Measurements from ENCODE around the gene RMRP.

Gene RMRP

GRCh38 chr9:35680331-35681105, 22.7 kb upstream of the RMRP start:
- no peak overlapping the region for H4K91ac ChIP-seq (ENCODE audit: low read depth, low read length, poor library complexity)

DNA sequence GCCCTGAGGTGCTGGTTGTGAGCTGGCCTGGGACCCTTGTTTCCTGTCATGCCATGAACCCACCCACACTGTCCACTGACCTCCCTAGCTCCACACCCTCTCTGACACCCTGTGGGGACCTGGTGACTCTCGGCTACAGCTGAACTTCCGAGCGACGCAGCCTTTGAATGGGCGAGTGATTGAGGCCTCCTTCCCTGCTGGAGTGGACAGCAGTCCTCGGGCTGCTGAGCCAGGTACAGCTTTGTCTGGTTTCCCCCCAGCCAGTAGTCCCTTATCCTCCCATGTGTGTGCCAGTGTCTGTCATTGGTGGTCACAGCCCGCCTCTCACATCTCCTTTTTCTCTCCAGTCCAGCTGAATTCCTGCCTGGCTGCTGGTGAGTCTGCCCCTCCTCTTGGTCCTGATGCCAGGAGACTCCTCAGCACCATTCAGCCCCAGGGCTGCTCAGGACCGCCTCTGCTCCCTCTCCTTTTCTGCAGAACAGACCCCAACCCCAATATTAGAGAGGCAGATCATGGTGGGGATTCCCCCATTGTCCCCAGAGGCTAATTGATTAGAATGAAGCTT, 22.0 kb upstream of the RMRP start:
- no peaks in the 10 kb centered on the region for H3K79me1 ChIP-seq (ENCODE audit: low read depth, low read length)
- peaks cover 0 to 16% of the 10 kb centered on the region in 2 donors for H3K4me1 ChIP-seq (ENCODE audit: control insufficient read depth in 2 of 2, insufficient read depth in 1 of 2, low read depth in 1 of 2, low read length in 2 of 2)
- H2AK5ac ChIP-seq (ENCODE audit: low read depth, low read length), result peak overlapping the region; percentile 31
- H2BK12ac ChIP-seq (ENCODE audit: low read length), result no peak overlapping the region
- H4K91ac ChIP-seq (ENCODE audit: low read depth, low read length, poor library complexity), result no peak overlapping the region
- no peak overlapping the region for H2AFZ ChIP-seq (ENCODE audit: low read length)
- peak overlapping the region; percentile 40 for H2BK15ac ChIP-seq (ENCODE audit: low read length)
- H3K9me3 ChIP-seq (replicated peaks in 1 of 2; ENCODE audit: control insufficient read depth in 2 of 2, insufficient read depth in 1 of 2, low read depth in 1 of 2, low read length in 2 of 2), result no peaks in the 10 kb centered on the region
- no peak overlapping the region for H3K14ac ChIP-seq (ENCODE audit: low read length)
- no CpG with 5 or more reads among the region's 8 CpGs for WGBS, 2 donors (ENCODE audit: extremely low coverage in 2 of 2, insufficient read length in 2 of 2, insufficient replicate concordance in 1 of 2)
- peak overlapping the region; percentile 59 for H3K23ac ChIP-seq (ENCODE audit: low read depth, low read length, poor library complexity)
- H3K18ac ChIP-seq (ENCODE audit: low read length), result peak overlapping the region; percentile 39
- H3K9ac ChIP-seq (ENCODE audit: low read depth, low read length, poor library complexity), result no peak overlapping the region
- H3K4me2 ChIP-seq (ENCODE audit: insufficient read depth, low read length, poor library complexity, severe bottlenecking), result no peak overlapping the region
- H2BK5ac ChIP-seq (ENCODE audit: low read length), result no peak overlapping the region
- no peak overlapping the region for H3K27ac ChIP-seq (replicated peaks; ENCODE audit: low read length)
- DNase-seq (ENCODE audit: low spot score), result no peak
- peaks cover 0 to 10% (median 0%) of the 10 kb centered on the region in 3 experiments for H3K27me3 ChIP-seq (ENCODE audit: control insufficient read depth in 3 of 3, insufficient read depth in 3 of 3, low read depth in 1 of 3, low read length in 3 of 3)
- H3K4ac ChIP-seq (ENCODE audit: low read length), result no peak overlapping the region
- no peak overlapping the region for H3K4me3 ChIP-seq (ENCODE audit: low read length in 2 of 2)
- H2BK120ac ChIP-seq (ENCODE audit: low read depth, low read length), result no peak overlapping the region
- H4K8ac ChIP-seq (ENCODE audit: low read depth, low read length), result no peak overlapping the region
- H3K36me3 ChIP-seq (replicated peaks in 1 of 2; ENCODE audit: control insufficient read depth in 2 of 2, insufficient read depth in 2 of 2, low read length in 2 of 2), result peaks cover 14 to 25% of the 10 kb centered on the region in 2 donors

More at GRCh38 chr9:35680331-35681105, 22.7 kb upstream of the RMRP start:
- Histone ChIP-seq H3K9ac (ENCODE audit: low read depth, low read length, poor library complexity) (no peak overlapping the region), H3K4me2 (ENCODE audit: insufficient read depth, low read length, poor library complexity, severe bottlenecking) (no peak overlapping the region), H3K27me3 (ENCODE audit: control insufficient read depth in 3 of 3, insufficient read depth in 3 of 3, low read depth in 1 of 3, low read length in 3 of 3) (peaks cover 0 to 5% (median 0%) of the 10 kb centered on the region in 3 experiments), H4K8ac (ENCODE audit: low read depth, low read length) (no peak overlapping the region), H2AFZ (ENCODE audit: low read length) (no peak overlapping the region), H2BK5ac (ENCODE audit: low read length) (no peak overlapping the region), H3K9me3 (replicated peaks in 1 of 2; ENCODE audit: control insufficient read depth in 2 of 2, insufficient read depth in 1 of 2, low read depth in 1 of 2, low read length in 2 of 2) (no peaks in the 10 kb centered on the region), H3K4me1 (ENCODE audit: control insufficient read depth in 2 of 2, insufficient read depth in 1 of 2, low read depth in 1 of 2, low read length in 2 of 2) (peaks cover 0 to 16% of the 10 kb centered on the region in 2 donors), H2BK12ac (ENCODE audit: low read length) (no peak overlapping the region), H3K4me3 (ENCODE audit: low read length in 2 of 2) (no peak overlapping the region), H2BK120ac (ENCODE audit: low read depth, low read length) (no peak overlapping the region), H3K79me1 (ENCODE audit: low read depth, low read length) (no peaks in the 10 kb centered on the region), H2AK5ac (ENCODE audit: low read depth, low read length) (peak overlapping the region; percentile 31), H2BK15ac (ENCODE audit: low read length) (no peak overlapping the region), H3K23ac (ENCODE audit: low read depth, low read length, poor library complexity) (peak overlapping the region; percentile 6), H3K4ac (ENCODE audit: low read length) (no peak overlapping the region), H3K27ac (replicated peaks; ENCODE audit: low read length) (peak overlapping the region; percentile 36), H3K36me3 (replicated peaks in 1 of 2; ENCODE audit: control insufficient read depth in 2 of 2, insufficient read depth in 2 of 2, low read length in 2 of 2) (peaks cover 19 to 32% of the 10 kb centered on the region in 2 donors), H3K14ac (ENCODE audit: low read length) (no peak overlapping the region), H3K18ac (ENCODE audit: low read length) (no peak overlapping the region)
- no CpG with 5 or more reads among the region's 15 CpGs for WGBS, 2 donors (ENCODE audit: extremely low coverage in 2 of 2, insufficient read length in 2 of 2, insufficient replicate concordance in 1 of 2)
- no peak for DNase-seq (ENCODE audit: low spot score)

GRCh38 chr9:35679091-35679490, 21.3 kb upstream of the RMRP start:
- Histone ChIP-seq H3K23ac (ENCODE audit: low read depth, low read length, poor library complexity) (no peak overlapping the region), H2BK12ac (ENCODE audit: low read length) (no peak overlapping the region), H3K9ac (ENCODE audit: low read depth, low read length, poor library complexity) (peak overlapping the region; percentile 9), H2BK5ac (ENCODE audit: low read length) (no peak overlapping the region), H3K9me3 (replicated peaks in 1 of 2; ENCODE audit: control insufficient read depth in 2 of 2, insufficient read depth in 1 of 2, low read depth in 1 of 2, low read length in 2 of 2) (no peaks in the 10 kb centered on the region), H2AK5ac (ENCODE audit: low read depth, low read length) (no peak overlapping the region), H2BK120ac (ENCODE audit: low read depth, low read length) (no peak overlapping the region), H3K36me3 (replicated peaks in 1 of 2; ENCODE audit: control insufficient read depth in 2 of 2, insufficient read depth in 2 of 2, low read length in 2 of 2) (peaks cover 10 to 19% of the 10 kb centered on the region in 2 donors), H3K18ac (ENCODE audit: low read length) (peak overlapping the region; percentile 22), H4K8ac (ENCODE audit: low read depth, low read length) (no peak overlapping the region), H3K4ac (ENCODE audit: low read length) (no peak overlapping the region), H4K91ac (ENCODE audit: low read depth, low read length, poor library complexity) (no peak overlapping the region), H3K79me1 (ENCODE audit: low read depth, low read length) (no peaks in the 10 kb centered on the region), H3K14ac (ENCODE audit: low read length) (no peak overlapping the region), H3K27ac (replicated peaks; ENCODE audit: low read length) (no peak overlapping the region), H3K27me3 (ENCODE audit: control insufficient read depth in 3 of 3, insufficient read depth in 3 of 3, low read depth in 1 of 3, low read length in 3 of 3) (peaks cover 0 to 18% (median 0%) of the 10 kb centered on the region in 3 experiments), H3K4me2 (ENCODE audit: insufficient read depth, low read length, poor library complexity, severe bottlenecking) (no peak overlapping the region), H2BK15ac (ENCODE audit: low read length) (no peak overlapping the region), H3K4me3 (ENCODE audit: low read length in 2 of 2) (no peak overlapping the region), H3K4me1 (ENCODE audit: control insufficient read depth in 2 of 2, insufficient read depth in 1 of 2, low read depth in 1 of 2, low read length in 2 of 2) (peaks cover 0 to 16% of the 10 kb centered on the region in 2 donors), H2AFZ (ENCODE audit: low read length) (no peak overlapping the region)
- no CpG with 5 or more reads among the region's 5 CpGs for WGBS, 2 donors (ENCODE audit: extremely low coverage in 2 of 2, insufficient read length in 2 of 2, insufficient replicate concordance in 1 of 2)
- DNase-seq (ENCODE audit: low spot score), result no peak

GRCh38 chr9:35675732-35676392, 18.0 kb upstream of the RMRP start:
- peak; percentile 87 for DNase-seq (ENCODE audit: low spot score)
- Histone ChIP-seq H2AK5ac (ENCODE audit: low read depth, low read length) (no peak overlapping the region), H3K79me1 (ENCODE audit: low read depth, low read length) (no peaks in the 10 kb centered on the region), H2BK120ac (ENCODE audit: low read depth, low read length) (peak overlapping the region; percentile 73), H3K9ac (ENCODE audit: low read depth, low read length, poor library complexity) (peak overlapping the region; percentile 85), H3K36me3 (replicated peaks in 1 of 2; ENCODE audit: control insufficient read depth in 2 of 2, insufficient read depth in 2 of 2, low read length in 2 of 2) (no peaks in the 10 kb centered on the region), H2BK12ac (ENCODE audit: low read length) (peak overlapping the region; percentile 65), H4K91ac (ENCODE audit: low read depth, low read length, poor library complexity) (no peak overlapping the region), H3K4ac (ENCODE audit: low read length) (peak overlapping the region; percentile 47), H3K4me1 (ENCODE audit: control insufficient read depth in 2 of 2, insufficient read depth in 1 of 2, low read depth in 1 of 2, low read length in 2 of 2) (peaks cover 0 to 15% of the 10 kb centered on the region in 2 donors), H3K9me3 (replicated peaks in 1 of 2; ENCODE audit: control insufficient read depth in 2 of 2, insufficient read depth in 1 of 2, low read depth in 1 of 2, low read length in 2 of 2) (no peaks in the 10 kb centered on the region), H3K14ac (ENCODE audit: low read length) (peak overlapping the region; percentile 90), H3K4me2 (ENCODE audit: insufficient read depth, low read length, poor library complexity, severe bottlenecking) (peak overlapping the region; percentile 91), H3K23ac (ENCODE audit: low read depth, low read length, poor library complexity) (peak overlapping the region; percentile 59), H4K8ac (ENCODE audit: low read depth, low read length) (peak overlapping the region; percentile 87), H3K4me3 (ENCODE audit: low read length in 2 of 2) (peak overlapping the region in 1 of 2 donors; percentile 78), H3K18ac (ENCODE audit: low read length) (peak overlapping the region; percentile 99), H2BK5ac (ENCODE audit: low read length) (peak overlapping the region; percentile 79), H3K27ac (replicated peaks; ENCODE audit: low read length) (no peak overlapping the region), H3K27me3 (ENCODE audit: control insufficient read depth in 3 of 3, insufficient read depth in 3 of 3, low read depth in 1 of 3, low read length in 3 of 3) (peaks cover 0 to 34% (median 0%) of the 10 kb centered on the region in 3 experiments), H2BK15ac (ENCODE audit: low read length) (peak overlapping the region; percentile 91), H2AFZ (ENCODE audit: low read length) (peak overlapping the region; percentile 29)
- no CpG with 5 or more reads among the region's 51 CpGs for WGBS, 2 donors (ENCODE audit: extremely low coverage in 2 of 2, insufficient read length in 2 of 2, insufficient replicate concordance in 1 of 2)

Data from neuronal stem cell (in vitro differentiated cells).